SK-N-SH treated with all-trans-retinoic acid at 6 μM for 48 hours (cell line): ENCODE results near the gene ZFHX3.

Experiments used
- BACH2 ChIP-seq: fragments of 250-450 bp; sonication (Bioruptor Pico); IDR thresholded peaks from 2 replicates; pipeline ENCODE4 v1.9.0; 2021; ENCODE audit warnings: mild to moderate bottlenecking, borderline replicate concordance
- CSDC2 ChIP-seq: fragments of 250-450 bp; sonication (Bioruptor Pico); IDR thresholded peaks from 2 replicates; pipeline ENCODE4 v1.5.0; 2020; ENCODE audit warnings: mild to moderate bottlenecking, moderate library complexity
- CSRNP3 ChIP-seq: fragments of 250-450 bp; sonication (Bioruptor Pico); IDR thresholded peaks from 2 replicates; pipeline ENCODE4 v1.5.1; 2021; ENCODE audit warnings: mild to moderate bottlenecking, moderate library complexity
- PATZ1 ChIP-seq: fragments of 250-450 bp; sonication (Bioruptor Pico); IDR thresholded peaks from 2 replicates; pipeline ENCODE4 v1.8.0; 2020; ENCODE audit warnings: mild to moderate bottlenecking, moderate library complexity, borderline replicate concordance
- TSHZ2 ChIP-seq: fragments of 250-450 bp; sonication (Bioruptor Pico); IDR thresholded peaks from 2 replicates; pipeline ENCODE4 v1.5.0; 2020; ENCODE audit warnings: mild to moderate bottlenecking, moderate library complexity
- ZFP30 ChIP-seq: fragments of 450-650 bp; formaldehyde crosslinking; IDR thresholded peaks from 2 replicates; pipeline ENCODE4 v1.5.0; 2022; ENCODE audit warnings: mild to moderate bottlenecking, moderate library complexity
- ZNF565 ChIP-seq: fragments of 450-650 bp; formaldehyde crosslinking; conservative IDR thresholded peaks from 2 replicates; pipeline ENCODE4 v1.5.0; 2020; ENCODE audit warnings: low read depth, mild to moderate bottlenecking, moderate library complexity

- TF ChIP-seq ZFP30 (CRISPR knock-in tag): no peak
- TF ChIP-seq TSHZ2 (CRISPR knock-in tag): no peak
- no peak for TF ChIP-seq BACH2 (CRISPR knock-in tag)
- no peak for TF ChIP-seq CSRNP3 (CRISPR knock-in tag)
- no peak for TF ChIP-seq CSDC2 (CRISPR knock-in tag)
- TF ChIP-seq ZNF565: no peak
- no peak for TF ChIP-seq PATZ1 (CRISPR knock-in tag)
Observed at GRCh38 chr16:72940886-72941285, 107.0 kb downstream of the ZFHX3 start.
